HG02588 (cell line): Measurements from ENCODE around the gene PTPN20.

Experiments
- ATAC-seq: cut with Tn5 transposase; IDR thresholded peaks from one replicate; pipeline ENCODE4 v1.9.1; 2021; ENCODE audit warnings: mild to moderate bottlenecking, moderate library complexity; ENCODE audit not compliant: unreplicated experiment

Gene PTPN20

DNA sequence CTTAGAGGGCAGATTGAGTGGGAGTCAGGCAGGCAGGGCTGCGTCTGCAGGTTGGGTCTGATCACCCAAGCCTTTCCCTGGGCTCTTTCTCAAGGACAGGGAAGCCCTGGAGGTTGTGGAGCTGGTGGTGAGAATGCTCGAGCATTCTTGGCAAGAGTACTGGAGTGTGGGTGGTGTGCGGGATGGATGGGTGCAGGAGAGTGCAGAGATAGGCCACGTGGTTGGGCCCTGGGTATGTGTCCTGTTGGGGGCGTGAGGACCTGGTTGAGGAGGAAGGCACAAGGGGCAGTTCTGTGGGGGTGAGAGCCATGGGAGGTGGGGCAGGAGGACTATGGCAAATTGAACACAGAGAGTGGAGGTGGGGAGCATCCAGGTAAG is 135.9 kb downstream of the PTPN20 start:
- no peak for ATAC-seq

DNA sequence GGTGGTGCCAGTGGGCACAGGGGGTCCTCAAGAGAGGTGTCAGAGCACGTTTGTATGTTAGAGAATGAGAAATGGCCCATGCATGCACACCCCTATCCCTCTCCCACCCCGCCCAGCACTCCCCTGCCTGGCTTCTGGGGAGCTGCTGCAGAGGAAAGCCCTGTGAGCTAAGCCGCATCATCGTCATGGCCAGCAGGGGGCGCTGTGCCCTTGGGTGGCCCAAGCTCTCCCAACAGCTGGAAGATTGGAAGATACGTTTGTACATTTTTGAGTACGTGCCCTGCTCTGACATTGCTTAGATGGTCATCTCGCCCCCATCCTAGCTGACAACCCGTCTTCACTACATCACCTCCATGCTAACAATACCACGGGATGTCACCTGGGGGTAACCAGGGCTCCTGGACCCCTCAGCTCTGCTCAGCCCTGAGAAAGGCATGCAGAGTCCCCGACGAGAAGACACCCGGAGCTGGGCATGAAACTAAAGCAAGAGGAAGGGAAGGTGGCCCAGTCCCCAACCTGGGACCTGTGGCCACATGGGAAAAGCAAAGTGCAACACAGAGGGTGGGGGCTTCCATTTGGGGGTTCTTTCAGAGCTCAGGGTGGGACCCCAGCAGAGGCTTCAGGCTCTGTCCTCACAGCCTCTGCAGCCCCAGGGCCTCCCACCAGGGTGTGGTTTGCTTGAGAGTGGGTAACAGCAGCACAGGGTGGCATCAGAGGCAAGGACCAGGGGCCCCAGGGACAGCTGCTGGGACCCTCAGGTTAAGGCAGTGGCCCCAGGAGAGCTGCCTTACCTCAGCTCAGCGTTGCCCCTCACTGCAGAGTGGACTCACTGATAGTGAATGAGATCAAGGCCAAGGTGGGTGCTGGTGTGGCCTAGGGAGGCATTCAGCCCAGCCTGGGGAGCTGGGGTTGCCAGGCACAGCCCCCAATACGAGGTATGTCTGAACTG is 136.6 kb downstream of the PTPN20 start:
- ATAC-seq, result no peak

DNA sequence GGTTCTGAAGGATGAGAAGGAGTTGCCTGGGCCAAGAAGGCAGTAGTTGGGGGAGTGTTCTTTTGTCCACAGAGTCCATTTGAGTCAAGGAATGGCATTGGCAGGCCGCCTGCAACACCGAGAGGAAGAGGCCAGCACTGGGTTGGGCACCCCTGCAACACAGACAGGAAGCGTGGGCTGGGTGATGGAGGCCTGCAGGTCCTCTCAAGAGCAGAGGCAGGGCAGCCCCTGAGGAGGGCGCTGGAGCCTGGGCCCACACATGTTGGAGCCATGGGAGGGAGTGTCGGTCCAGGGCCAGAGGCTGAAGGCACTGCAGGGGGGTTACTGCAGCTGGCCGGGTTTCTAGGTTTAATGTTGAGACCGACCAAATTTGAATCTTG is 137.3 kb downstream of the PTPN20 start:
- ATAC-seq, result no peak

DNA sequence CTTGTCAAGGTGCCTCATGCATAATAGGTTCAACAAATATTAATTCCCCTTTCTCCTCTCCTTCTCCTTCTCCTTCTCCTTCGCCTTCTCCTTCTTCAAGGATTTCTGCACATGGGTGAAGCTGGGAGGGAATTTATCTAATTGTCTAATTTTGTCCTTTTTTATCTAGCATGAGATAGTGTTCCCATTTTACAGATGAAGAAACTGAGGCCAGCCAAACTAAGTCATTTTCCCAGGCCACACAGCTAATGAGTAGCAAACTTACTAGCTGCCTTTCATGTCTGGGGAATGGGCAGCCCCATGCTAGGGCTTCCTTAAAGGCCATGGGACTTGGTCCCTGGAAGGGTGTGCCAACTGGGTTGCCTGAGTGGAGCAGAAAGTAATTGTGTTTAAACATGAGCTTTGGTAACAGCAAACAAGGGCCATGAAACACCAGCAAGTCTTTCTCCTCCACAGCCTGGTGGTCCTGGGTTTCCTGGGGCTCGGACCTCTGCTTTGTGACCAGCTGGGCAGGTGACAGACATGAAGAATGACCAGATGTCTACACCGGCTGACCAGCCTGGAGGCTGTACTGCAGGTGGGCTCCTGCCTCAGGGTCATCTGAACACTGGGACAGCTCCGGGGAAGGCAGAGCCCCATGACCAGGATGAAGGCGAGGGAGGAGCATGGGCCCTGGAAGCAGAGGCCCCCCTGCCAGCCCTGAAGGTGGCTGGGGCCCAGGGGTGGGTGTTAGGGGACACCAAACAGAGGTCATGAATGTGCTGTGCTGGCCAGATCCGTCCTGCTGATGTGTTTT is 138.0 kb downstream of the PTPN20 start:
- ATAC-seq, result no peak

DNA sequence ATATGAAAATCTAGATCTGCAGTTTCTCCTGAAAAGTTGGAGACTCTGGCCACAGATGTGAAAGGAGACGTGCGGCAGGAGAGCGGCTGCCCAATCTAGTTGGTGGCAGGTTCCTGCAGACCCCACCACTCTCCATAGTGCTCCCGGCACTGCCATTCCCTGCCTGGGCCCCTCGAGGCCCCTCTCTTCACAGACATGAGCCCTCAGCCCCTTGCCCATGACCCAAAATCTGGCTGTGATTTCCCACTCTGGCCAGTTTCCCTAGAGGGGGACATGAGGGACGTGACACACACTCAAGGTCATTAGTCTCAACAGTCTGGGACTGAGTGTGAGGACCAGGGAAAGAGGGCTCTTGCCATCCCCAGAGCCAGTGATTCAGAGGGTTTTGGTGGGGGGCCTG is 138.7 kb downstream of the PTPN20 start:
- ATAC-seq, result no peak

DNA sequence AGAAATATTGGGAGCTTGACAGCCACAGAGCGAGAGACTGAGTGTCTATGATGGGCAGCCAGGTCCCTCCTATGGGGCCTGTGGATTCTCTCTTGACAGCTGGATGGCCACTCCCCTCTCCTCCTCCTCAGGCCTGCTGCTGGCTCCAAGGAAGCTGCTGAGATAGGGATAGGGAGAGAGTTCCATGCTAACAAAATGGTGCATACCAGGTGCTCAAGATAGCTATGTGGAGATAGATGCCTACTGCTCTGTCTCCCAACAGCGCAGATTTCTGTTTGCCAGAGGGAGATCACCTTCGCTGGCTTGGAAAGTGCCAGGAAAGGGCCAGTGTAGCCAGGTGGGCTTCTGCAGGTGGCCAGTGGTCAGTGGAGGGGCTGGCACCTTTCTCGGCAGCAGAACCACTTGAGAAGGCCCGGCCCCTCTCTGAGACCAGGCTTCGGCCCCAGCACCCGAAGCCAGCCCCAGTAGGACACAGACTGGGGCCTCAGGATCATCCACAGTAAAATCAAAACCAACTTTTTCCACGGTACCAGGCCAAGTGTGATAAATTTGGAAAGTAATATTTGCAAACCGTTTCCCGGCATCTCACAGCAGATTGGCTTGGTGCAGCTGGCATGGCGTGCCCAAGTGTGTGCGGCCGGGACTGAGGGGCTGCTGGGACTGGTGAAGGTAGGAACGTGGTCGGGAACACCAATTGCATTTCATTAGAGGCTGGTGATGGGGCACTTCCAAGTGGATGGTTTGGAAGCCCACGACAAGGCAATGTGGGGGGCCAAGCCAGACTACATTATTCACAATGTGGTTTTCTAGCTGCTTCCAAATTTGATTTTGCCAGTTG is 139.6 kb downstream of the PTPN20 start:
- no peak for ATAC-seq

DNA sequence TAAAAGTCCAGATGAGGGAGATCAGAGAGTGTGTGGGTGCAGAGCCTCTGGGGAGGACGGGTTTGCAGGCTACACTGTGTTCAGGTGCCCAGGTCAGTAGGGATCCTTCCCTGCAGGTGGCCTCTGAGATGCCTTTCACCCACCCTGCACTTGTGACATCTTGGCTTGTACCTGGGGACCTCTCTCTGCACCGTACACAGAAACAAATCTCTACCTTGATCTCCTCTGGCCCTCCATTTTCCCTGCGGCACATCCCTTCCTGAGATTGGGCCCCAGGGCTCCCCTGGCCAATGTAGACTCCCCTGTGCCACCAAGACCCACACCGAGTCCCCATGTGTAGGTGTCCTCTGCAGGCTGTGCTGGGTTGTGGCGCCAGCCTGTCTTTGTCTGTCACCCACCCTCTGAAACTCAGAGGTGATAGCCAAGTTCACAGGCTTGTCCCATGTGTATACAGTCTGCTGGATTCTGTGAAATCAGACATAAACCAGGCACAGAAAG is 140.6 kb downstream of the PTPN20 start:
- no peak for ATAC-seq
